Fibroblast of skin of left quadriceps (primary cell): ENCODE data around the gene SDR39U1.
A peak's percentile ranks its signal among the peaks of the same experiment; 100 is the strongest.

ENCODE experiments used
- DNase-seq, 2 experiments: peaks; one replicate each; pipeline ENCODE4 v3.0.0-alpha.2; 2013; ENCODE audit warnings: low read depth in 2 of 2

SDR39U1 gene

DNA sequence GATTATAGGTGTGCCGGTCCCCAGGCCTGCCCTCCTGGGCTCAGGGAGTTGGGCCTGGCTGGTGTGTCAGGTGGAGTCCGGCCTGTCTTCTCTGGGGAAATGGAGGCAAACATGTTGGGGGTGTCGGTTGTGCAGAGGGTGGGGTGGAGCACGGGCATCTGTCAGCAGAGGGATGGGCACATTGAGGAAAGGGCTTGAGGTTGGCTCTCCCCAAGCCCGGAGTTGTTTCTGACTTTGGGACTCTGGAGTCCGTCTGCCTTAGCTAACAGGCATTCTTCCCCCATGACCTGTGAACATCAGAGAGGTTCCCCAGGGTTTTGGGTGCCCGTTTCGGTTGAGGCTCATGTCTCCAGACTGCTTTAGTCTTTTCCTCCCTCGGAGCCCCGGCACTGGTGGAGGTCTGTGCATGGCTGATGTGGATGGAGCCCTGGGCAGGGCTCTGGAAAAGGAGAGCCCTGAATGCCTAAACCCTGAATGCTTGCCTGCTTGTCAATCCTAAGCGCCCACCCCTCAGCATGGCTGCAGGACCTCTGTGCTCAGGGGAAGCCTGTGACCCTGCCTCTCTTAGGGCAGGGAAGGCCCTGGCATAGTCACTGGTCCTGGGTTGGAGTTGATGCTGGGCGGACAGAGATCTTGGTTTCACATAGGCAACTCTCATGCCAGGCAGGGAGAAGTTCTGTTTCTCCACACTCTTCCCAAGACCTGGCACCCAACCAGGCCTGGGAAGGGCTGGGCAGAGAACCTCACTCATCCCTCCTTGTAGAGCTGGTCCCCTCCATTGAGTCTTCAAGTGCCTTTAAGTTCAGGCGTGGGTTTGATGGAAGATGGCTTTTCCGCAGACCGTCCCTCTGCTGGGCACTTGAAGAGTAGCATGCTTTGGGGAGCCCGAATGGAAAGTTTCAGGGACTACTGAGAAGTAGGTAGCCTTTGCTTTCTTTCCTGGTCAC is 30.9 kb downstream of the SDR39U1 start:
- no peak for DNase-seq

DNA sequence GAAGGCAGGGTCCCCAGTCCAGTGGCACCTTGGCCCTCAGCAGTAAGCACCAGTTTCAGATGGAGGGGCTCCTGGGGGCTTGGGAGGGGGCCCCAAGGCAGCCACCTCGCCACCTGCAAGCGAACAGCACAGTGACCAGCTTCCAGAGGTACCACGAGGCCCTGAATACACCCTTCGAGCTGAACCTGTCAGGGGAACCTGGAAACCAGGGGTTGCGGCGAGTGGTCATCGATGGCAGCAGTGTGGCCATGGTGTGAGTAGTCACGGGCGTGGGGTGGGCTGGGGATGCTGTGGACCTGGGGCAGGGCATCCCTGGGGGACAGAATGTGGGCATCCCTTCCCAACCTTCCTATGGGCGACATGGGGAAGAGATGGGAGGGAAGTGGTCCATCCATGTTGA is 32.6 kb downstream of the SDR39U1 start:
- DNase-seq = no peak

- no peak for DNase-seq
Observed at GRCh38 chr14:24409192-24409591, 33.4 kb downstream of the SDR39U1 start.

GRCh38 chr14:24408764-24409163 is 33.8 kb downstream of the SDR39U1 start:
- DNase-seq = no peak

DNA sequence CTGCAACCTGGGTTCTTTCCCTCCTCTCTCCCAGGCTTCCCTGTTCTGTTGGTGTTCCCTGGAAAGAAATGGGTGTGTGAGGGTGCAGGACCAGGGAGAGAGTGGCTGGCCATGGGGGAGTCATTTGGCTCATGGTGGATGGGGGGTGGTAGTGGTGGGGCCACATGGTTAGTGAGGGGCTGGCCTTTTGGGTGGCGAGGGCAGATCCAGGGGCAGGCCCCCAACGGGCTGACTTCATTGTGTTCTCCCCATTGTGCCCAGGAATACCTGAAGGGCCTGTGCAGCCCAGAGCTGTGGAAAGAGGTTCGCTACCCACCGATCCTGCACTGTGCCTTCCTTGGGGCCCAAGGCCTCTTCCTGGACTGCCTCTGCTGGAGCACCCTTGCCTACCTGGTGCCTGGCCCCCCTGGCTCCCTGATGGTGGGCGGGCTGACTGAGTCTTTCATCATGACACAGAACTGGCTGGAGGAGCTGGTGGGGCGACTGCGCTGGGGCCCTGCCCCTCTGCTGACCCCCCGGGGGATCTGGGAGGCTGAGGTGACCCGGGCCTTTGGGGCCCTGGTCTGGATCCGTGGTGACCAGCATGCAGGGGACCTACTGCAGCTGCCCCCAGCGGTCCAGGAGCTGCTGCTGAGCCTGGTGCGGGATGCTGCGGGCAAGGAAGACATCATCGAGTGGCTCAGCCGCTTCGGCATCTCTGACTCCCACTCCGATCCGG is 34.8 kb downstream of the SDR39U1 start:
- no peak for DNase-seq

GRCh38 chr14:24406416-24406815 is 36.2 kb downstream of the SDR39U1 start:
- no peak for DNase-seq

GRCh38 chr14:24404814-24405213 is 37.8 kb downstream of the SDR39U1 start:
- no peak for DNase-seq

DNA sequence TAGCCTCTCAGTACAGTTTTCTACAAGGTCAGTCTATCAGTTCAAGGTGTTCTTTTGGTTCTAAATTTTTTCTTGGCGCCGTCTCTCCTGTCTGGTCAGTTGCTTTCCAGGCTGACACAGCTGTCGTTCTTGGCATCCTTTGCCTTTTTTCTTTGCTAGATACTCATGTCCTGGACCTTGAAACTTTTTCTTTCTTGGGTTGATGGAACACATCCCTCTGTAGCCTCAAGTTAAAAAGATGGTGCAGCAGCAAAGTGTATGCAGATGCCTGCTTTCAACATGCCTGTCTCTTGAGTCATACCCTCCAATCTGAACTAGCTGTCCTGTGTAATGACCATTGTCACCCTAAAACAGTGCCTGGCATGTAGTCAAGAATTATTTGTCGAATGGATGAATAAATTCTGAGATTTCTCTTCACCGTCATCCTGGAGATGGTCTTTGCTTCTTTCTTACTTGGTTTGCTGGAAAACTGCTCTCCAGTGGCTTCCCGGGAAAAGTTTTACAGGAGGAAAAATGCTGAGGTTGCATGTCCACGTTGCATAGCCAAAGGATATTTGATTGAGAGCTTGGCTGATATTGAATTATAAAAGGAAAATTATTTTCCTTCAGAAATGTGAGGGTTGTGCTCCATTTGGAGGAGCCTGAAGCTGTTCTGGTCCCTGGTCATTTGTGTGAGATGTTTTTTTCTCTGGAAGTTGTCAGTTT is 39.1 kb downstream of the SDR39U1 start:
- no peak for DNase-seq

DNA sequence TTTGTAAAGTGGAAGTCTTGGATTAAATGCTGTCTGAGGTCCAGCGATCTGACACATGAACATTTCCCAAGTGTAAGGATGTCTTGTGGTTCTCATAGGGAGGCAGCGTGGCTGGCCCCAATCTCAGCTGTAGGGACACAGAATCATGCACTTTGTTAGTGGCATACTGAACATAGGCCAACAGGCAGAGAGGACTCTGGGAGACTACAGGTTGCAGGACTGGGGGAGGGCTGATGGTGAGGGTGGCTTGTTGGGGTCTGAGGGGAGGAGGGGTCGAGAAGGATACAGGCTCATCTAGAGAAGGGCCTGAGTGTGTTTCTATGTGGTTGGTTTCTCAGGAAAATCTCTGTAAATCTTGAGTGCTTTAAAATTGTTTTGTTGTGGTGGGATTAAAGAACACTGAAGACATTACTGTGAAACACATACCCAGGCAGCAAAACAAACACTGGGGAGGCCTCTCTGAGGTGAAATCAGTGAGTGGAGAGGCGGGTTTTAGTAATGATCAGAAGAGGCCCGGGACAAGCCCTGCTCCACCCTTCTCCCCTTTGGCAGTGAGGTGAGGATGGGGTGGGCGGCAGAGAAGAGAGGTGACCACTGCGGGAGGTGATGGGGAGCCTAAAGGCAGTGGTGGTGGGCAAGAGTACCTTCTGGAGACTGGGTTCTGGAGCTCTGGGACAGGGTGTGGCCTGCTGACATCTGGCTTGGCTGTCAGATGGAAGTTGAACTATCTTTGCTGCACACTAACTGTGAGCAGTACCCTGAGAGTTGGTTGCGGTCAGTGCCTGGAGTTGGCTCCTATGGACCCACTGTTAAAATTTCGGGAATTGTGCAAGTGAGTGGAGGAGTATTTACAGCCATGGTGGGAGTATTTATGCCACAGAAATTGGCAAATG is 40.5 kb downstream of the SDR39U1 start:
- no peak for DNase-seq

- DNase-seq = no peak
Observed at GRCh38 chr14:24399999-24400718, 42.4 kb downstream of the SDR39U1 start.

GRCh38 chr14:24399447-24399822 is 43.1 kb downstream of the SDR39U1 start:
- no peak for DNase-seq

- DNase-seq = peak in 1 of 2 experiments; percentile 20
Observed at GRCh38 chr14:24398653-24399446, 43.7 kb downstream of the SDR39U1 start, which contains the start of gene NYNRIN. TSS of gene NYNRIN (plus strand) at chr14:24399003. CDS start at chr14:24399247, 244 bp downstream.

DNA sequence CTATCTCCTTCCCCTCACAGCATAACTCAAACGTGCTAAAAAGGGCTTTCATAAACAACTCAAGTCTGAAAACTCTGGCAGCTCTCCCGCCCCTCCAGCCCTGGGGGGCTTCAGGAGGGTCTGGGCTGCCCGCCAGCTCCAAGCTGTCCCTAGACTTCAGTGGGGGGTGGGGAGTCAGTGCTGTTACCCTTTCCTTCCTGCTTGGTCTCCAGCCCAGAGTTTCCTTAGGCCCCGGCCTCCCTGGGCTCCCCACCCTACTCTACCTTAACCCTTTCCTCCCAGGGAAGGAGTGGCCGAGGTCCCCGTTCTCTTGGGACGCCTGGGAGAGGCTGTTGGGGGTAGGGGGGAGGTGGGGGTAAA is 44.3 kb downstream of the SDR39U1 start:
- no peak for DNase-seq

DNA sequence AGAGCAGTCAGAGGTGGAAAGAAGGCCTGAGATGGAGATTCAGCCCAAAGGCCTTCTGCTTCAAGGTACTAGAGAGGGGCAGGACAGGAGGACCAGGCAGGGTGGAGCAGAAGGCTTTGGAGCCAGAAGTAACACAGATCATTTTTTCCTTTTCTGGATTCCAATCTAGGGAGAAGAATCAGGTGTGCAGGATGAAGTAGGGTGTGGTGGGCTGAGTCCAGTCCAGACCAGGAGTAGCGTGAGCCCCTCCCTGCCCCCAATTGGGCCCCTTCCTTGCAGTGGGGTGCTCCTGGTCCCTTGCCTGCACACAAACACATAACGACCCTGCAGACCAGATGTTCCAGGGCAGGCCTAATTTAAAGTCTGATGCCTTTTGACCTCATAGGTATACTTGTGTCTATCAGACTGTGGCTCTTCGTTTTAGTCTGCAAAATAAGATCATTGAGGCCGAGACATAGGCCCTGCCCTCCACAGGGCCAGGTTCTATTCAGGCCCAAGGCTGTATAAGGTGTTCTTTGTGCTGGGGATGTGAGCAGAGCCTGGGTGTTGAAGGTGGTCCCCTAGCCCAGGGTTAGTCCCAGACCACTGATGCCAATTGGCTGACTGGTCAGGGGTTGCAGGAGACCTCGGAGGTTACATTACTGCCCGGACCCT is 44.8 kb downstream of the SDR39U1 start:
- no peak for DNase-seq

DNA sequence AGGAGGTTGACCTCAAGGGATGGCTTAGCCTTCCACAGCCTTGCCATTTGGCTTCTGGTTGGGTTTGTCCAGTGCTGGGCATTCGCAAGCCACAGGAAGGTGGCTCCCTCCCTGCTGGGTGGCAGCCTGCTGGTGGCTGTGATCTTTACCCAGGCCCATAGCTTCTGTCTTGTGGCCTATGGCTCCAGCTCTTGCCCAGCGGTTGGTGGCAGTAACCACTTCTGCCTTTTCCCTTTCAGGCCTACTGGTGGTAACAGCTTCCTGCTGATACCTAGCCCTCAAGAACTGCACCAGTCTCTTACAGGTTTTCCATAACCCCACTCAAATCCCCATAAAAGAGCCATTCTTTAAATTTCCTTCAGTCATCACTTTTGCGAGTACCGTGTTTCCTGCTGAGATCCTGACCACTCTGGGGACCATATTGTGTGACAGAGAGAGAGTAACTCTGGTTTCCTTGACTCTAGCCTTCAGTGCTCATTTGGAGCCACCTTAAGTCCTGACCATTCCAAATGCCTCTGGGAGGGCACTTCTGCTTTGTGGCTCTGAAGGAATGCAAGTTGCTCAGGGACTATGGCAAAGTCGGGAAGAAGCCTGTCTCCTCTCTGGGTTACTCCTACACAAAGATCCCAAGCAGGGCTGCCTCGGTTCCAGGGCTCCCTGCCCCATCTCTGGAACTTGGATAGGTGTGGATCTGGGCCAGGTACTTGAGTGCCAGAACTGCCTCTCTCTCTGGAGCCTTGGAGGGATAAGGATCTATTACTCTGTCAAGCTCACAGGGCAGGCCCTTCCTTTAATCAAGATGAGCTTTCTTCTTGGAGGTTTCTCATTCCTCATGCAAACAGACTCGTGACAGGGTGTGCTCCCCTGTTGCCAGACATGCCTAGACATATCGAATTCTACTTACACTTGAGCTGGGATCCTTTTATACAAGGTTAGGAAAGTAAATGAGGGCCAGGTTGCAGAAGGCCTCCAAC is 46.7 kb downstream of the SDR39U1 start:
- DNase-seq = no peak

DNA sequence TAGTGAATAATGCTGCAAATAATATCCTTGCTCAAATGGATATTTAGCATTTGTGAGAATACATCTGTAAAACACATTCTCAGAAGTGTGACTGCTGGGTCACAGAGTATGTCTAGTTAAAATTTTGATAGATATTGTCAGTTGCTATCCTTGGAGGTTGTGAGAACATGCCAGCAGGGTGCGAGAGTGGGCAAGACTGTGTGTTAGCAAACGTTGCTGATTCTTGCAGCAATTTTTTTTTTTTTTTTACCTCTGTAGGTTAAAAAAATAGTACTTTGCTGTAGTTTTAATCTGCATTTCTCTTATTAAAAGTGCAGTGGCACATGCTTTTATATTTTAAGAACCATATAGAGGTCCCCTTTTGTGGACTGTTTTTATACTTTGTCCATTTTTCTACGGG is 48.3 kb downstream of the SDR39U1 start:
- DNase-seq = no peak

DNA sequence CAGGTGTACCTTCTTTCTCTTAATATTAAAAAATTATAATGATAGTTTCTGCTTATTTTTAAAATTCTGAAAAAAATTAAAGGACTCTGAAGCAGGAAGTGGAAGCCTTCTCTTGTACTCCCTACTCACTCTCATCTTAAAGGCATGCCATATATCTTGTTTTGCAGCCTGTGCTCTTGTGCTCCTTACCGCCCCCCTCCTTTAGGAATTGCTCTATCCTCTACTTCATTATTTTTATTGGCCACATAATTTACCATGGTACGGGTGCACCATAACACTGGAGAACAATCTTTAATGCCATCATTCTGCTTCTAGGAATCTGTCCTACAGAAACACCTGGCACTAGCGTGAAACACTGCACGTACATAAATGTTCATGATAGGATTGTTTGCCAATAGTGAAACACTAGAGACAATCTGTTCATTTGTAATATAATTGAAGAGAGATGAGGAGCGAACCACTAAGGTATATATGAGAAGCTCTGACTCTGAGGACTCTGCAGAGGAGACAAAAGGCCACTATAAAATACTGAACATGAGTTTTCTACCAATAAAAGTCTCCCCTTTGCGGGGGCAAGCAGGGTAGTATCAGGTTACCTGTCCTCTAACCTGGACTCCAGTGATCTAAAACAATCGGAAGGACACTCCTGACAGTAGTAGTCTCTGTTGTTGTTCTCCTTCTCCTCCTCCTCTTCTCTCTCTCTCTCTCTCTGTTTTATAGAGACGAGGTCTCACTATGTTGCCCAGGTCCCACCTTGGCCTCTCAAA is 50.1 kb downstream of the SDR39U1 start:
- DNase-seq = no peak
